Fibroblast of the aortic adventitia (primary cell): ENCODE data around the gene PLEKHM1. TPM values are rescaled to one million over a fixed set of nuclear protein-coding genes. Genes with fewer than 3 reads are reported as not detected.

Experiments used
- DNase-seq: peaks from one replicate; pipeline ENCODE4 v3.0.0-alpha.2; 2010; ENCODE audit warnings: low read depth
- H3K4me3 ChIP-seq: 2 replicates; pipeline ENCODE4 v1.5.1; 2011; ENCODE audit warnings: low read depth, mild to moderate bottlenecking, control low read depth, low read length, moderate library complexity
- total RNA-seq: library from RNA; depleted of rRNA; stranded (reverse); fragments of >200 nt; gene quantifications from 2 replicates; pipeline ENCODE4 v1.2.3, GENCODE V29; 2012; ENCODE audit warnings: low replicate concordance
- TF ChIP-seq, protein P1 (sequence below): IDR thresholded peaks from 2 replicates; pipeline ENCODE4 v1.5.1; 2011; ENCODE audit warnings: mild to moderate bottlenecking, low read length, control low read depth, inconsistent platforms; ENCODE audit not compliant: insufficient read depth

PLEKHM1 gene
- total RNA-seq, 1 donor = 27.6 TPM

DNA sequence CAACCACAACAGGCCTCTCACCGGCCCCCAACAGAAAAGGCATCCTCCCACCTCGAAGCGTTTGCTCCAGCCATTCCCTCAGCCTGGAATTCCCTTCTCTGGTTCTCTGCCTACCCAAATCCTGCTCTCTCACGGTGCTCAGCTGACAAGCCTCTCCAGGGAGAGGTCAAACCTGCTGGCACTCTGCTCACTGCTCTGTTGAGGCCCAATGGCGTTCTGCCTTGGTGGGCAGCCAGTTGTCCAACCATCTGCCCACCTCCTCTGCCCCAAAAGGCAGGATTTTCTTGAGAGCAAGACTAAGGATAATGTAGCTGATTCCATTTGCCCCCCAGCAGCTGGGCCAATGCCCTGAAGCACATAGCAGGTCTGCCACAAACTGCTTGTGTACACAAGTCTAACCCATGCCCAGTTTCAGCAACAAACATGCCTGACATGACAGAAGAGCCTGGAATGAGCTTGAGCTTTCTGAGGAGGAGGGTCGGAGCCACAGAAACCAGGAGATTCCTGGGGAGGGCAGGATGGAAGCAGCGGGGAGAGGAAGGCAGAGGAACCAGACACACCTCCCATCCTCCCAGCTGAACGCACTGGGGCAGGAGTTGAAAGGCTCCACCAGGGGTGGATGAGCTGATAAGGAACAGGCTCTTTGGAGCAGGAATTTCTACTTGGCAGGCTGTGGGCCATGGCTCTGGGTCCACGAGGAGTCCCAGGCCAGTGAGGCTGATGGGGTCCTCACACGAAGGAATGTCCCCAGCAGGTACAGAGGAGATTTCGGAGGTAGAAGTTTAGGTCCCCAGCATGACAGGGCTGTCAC lies 81.7 kb downstream of the PLEKHM1 start:
- TF ChIP-seq, protein P1, sequence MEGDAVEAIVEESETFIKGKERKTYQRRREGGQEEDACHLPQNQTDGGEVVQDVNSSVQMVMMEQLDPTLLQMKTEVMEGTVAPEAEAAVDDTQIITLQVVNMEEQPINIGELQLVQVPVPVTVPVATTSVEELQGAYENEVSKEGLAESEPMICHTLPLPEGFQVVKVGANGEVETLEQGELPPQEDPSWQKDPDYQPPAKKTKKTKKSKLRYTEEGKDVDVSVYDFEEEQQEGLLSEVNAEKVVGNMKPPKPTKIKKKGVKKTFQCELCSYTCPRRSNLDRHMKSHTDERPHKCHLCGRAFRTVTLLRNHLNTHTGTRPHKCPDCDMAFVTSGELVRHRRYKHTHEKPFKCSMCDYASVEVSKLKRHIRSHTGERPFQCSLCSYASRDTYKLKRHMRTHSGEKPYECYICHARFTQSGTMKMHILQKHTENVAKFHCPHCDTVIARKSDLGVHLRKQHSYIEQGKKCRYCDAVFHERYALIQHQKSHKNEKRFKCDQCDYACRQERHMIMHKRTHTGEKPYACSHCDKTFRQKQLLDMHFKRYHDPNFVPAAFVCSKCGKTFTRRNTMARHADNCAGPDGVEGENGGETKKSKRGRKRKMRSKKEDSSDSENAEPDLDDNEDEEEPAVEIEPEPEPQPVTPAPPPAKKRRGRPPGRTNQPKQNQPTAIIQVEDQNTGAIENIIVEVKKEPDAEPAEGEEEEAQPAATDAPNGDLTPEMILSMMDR = no peak
- H3K4me3 ChIP-seq = no peak overlapping the region
- no peak for DNase-seq

DNA sequence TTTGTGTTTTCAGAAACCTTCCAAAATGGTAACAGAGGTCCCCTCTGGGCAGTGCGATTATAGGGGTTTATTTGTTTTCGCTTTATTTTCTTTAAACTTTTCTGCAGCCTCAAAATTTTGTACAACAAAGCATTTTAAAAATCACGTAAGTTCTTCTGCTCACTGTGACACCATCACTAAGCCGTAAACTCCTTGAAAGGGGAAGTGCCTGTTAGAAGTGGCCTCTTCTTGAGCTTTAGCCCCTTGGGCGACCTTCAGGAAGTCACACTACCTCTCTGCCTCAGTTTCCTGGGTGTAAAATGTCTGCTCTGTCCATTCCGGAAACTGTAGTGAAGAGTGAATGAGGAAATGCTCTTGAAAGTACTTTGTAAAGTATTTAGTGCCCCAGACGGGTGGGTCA lies 84.4 kb downstream of the PLEKHM1 start:
- DNase-seq = no peak
- TF ChIP-seq, protein P1 = no peak
- H3K4me3 ChIP-seq = no peak overlapping the region

DNA sequence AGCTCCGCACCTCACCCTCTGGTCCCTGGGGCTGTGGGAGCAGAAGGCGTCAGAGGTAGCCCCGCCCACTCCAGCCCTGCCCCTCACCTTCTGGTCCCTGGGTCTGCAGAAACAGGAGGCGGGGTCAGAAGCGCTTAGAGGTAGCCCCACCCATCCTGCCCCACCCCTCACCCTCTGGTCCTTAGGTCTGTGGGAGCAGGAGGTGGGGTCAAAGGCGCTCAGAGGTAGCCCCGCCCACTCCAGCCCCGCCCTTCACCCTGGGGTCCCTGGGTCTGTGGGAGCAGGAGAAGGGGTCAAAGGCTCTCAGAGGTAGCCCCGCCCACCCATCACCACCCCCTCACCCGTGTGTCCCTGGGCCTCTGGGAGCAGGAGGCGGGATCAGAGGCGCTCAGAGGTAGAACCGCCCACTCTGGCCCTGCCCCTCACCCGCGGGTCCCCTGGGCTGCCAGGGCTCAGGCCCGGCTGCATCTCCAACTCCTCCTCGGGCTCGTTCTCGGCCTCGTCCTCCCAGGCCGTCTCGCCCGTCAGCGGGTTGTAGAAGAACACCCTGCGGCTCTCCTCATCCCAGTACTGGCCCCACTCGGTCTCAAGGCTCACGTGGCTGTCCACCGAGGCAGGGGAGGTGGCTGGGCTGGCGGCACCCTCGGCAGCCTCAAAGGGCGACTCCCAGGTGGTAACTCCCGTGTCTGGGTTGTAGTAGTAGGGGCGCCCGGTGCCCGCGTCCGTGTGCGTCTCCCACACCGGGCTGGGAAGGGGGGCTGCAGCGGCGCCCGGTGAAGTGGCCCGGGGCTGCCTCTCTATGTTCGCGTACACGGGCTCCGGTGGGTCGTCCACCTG lies 85.1 kb downstream of the PLEKHM1 start:
- TF ChIP-seq, protein P1 = no peak
- no peak for DNase-seq
- H3K4me3 ChIP-seq = no peak overlapping the region

DNA sequence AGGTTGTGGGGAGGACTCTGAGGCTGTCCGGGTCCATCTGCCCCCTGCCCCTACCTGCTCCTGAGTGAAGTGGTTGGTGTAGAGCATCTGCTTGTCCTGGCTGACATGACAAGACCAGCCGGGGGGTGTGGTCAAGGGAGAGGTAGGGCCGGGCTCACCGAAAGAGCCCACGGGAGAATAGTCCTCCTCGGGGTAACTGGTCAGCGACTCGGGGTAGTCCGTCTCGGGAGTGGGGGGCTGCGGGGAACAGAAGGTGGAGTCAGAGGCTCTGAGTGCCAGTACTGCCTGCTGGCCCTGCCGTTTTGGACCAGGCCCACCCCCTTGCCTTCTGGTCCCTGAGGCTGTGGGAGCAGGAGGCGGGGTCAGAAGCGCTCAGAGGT lies 85.7 kb downstream of the PLEKHM1 start:
- no peak overlapping the region for H3K4me3 ChIP-seq
- TF ChIP-seq, protein P1 = no peak

DNA sequence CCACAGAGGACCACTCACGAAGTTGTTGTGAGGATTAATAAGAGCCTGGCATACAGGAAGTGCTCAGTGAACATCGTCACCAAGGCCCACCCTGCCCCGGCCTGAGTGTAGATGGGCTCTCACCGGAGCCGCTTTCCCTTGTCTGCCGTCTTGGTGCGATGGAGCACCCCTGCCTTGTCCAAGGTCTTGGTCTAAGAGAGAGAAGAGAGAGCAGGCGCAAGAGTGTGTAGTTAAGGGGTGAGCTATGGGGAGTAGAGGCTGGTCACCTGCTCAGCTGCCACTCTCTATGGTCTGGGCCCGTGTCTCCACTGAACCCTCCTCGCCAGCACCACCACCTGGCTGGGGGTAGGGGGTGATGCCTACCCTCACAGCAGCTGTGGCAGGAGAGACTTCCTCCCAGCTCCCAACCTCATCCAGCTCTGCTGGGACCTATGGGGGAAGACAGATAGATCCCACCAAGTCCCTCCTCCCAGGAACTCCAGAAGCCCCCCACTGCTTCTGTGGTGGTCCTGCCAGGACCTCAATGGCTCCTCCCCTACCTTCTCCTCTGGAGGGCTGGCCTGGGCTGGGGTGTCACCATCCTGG lies 86.5 kb downstream of the PLEKHM1 start:
- DNase-seq = no peak
- TF ChIP-seq, protein P1 = no peak

More for the DNA sequence above, 85.7 kb downstream of the PLEKHM1 start:
- no peak for DNase-seq

DNA sequence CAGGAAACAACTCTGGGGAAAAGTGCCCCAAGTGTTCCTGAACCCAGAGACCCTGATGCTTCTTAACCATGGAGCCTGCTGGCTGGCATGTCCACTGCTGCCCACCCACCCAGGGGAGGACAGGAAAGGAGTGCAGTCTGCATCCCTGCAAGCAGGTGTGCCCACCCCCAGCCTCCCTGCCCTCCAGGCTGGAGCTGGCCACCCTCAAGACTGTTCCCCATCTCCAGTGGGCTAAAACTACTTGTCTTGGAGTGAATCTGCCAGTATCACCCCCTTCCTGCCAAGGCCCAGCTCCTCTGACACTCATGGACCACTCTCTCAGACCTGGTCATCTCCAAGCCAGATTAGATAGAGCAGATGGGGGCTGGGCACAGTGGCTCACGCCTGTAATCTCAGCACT lies 87.6 kb downstream of the PLEKHM1 start:
- no peak overlapping the region for H3K4me3 ChIP-seq
- TF ChIP-seq, protein P1 = no peak
- no peak for DNase-seq

More for the DNA sequence above, 86.5 kb downstream of the PLEKHM1 start:
- no peak overlapping the region for H3K4me3 ChIP-seq
